Stomach (tissue), 4 donors: ENCODE measurements around the gene COL11A1.

Source experiments
- CTCF ChIP-seq, 7 experiments: fragments of 450-650 bp in 4 of 7; fragments of 200-600 bp in 3 of 7; sonication (generic) in 3 of 7; IDR thresholded peaks; one replicate each; pipeline ENCODE4 v1.5.1; 2016 to 2019; ENCODE audit warnings: antibody characterized with exemption in 7 of 7, control low read depth in 2 of 7, mild to moderate bottlenecking in 1 of 7
- EP300 ChIP-seq: sonication (generic); formaldehyde crosslinking; IDR thresholded peaks from one replicate; pipeline ENCODE4 v1.6.1; 2017; ENCODE audit warnings: antibody characterized with exemption

GRCh38 chr1:102941366-102941947, 166.9 kb downstream of the COL11A1 start:
- TF ChIP-seq CTCF (IDR thresholded peaks at IDR 0.05) (no peak), EP300 (no peak)
